ENCODE measurements around the gene PRPF40B.

DNA sequence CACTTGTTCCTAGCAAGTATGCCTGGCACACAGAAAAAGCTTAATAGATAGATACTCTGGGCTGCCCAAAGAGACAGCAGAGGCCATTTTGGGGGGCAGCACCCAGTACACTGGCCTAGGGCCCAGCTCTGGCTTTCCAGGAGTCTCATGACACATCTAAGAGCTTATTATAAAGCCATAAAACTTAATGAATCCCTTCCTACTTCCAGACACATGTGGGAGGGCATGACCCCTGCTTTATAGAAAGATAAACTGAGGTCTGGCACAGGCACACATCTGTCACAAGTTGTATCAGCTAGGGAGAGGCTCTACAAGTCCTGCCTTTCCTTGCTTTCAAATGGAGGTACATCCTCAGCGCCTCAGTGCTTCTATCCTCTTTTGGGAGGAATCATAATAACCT, 56.7 kb downstream of the PRPF40B start:
- TF ChIP-seq CTCF (IDR thresholded peaks at IDR 0.05) (no peak), POLR2A (IDR thresholded peaks at IDR 0.05) (no peak)

Measured in adrenal gland (tissue), 5 donors.